ENCODE measurements around the gene MED12L. TPM values are rescaled to one million over a fixed set of nuclear protein-coding genes. Genes with fewer than 3 reads are reported as not detected.
"Not testable (repeated sequence)": the region's sequence is repeated elsewhere in the genome, so short reads cannot be mapped to it uniquely, and the experiment has no call there.

The MED12L gene
- total RNA-seq, 8 experiments from 2014 or later = 5.9 to 15.7 (median 10.0) TPM

DNA sequence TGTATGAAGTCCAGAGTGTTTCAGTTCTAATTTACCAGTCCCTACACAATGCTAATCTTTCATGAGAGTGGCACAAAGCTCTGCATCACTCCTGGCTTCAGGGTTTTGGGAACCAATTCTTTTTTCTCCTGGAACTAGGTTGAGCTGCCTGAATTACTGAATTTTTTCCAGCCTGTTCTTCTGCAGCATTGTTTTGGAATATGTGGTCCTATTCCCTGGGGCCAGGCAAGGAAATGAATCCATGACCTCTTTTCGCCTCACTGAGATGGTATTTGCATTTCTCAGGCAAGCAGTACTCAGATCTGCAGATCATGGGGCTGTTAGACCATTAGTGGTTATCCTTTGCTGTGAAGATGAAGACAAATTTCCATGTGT, 143.2 kb downstream of the MED12L start:
- H3K4me1 ChIP-seq (replicated peaks in 1 of 2) = peaks cover 5 to 6% of the 10 kb centered on the region in 2 donors
- peak in 7 of 8 experiments; percentile 5 to 49 (median 29) for ATAC-seq (replicated peaks in 6 of 8)
- WGBS, 10 experiments = 0 to 100% (median 60%) methylated on average over 1 of the region's 1 CpG; no CpG with 5 or more reads in 3 of the 10 experiments
- H3K4me3 ChIP-seq = no peak overlapping the region
- in situ Hi-C loops (cut with MboI; ENCODE audit: low pct_unique_long_range_greater_than_20kb in 2 of 9, low sequenced_read_pairs in 9 of 9, unreplicated experiment in 9 of 9) = no loop called here
- no peak overlapping the region for H3K27ac ChIP-seq

DNA sequence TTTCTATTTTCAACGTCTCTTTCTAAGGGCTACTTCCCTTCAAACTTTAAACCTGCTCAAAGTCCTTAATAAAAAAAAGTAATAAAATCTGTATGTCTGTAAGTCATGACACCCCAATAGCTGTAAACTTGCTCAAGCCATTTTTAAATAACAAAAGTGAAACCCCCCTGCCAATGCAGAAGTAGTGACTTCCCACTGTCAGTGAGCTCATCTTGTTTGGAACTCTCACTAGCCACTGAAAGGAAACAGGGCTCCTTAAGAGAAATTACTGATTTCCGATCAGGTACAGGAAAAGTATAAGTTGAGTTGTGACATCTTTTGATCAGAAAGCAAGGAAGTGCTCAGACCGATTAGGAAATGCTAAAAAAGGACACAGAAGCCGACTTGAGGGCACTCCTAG, 145.2 kb downstream of the MED12L start:
- ATAC-seq (replicated peaks in 6 of 8) = no peak
- in situ Hi-C loops (cut with MboI; ENCODE audit: low pct_unique_long_range_greater_than_20kb in 2 of 9, low sequenced_read_pairs in 9 of 9, unreplicated experiment in 9 of 9) = no loop called here
- 20 to 89% (median 55%) methylated on average over 1 to 4 of the region's 4 CpGs for WGBS, 10 experiments
- Histone ChIP-seq H3K4me3 (no peak overlapping the region), H3K27ac (no peak overlapping the region), H3K4me1 (replicated peaks in 1 of 2) (peaks cover 5 to 6% of the 10 kb centered on the region in 2 donors)

DNA sequence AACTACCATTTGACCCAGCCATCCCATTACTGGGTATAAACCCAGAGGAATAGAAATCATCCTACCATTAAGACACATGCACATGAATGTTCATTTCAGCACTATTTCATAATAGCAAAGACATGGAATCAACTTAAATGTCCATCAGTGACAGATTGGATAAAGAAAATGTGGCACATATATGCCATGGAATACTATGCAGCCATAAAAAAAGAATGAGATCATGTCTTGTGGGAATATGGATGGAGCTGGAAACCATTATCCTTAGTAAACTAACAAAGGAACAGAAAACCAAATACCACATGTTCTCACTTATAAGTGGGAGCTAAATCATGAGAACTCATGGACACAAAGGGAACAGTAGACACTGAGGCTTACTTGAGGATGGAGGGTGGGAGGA, 146.9 kb downstream of the MED12L start:
- H3K4me1 ChIP-seq (replicated peaks in 1 of 2); H3K27ac ChIP-seq; H3K4me3 ChIP-seq; in situ Hi-C loops (cut with MboI; ENCODE audit: low pct_unique_long_range_greater_than_20kb in 2 of 9, low sequenced_read_pairs in 9 of 9, unreplicated experiment in 9 of 9); ATAC-seq (replicated peaks in 6 of 8): not testable (repeated sequence)

DNA sequence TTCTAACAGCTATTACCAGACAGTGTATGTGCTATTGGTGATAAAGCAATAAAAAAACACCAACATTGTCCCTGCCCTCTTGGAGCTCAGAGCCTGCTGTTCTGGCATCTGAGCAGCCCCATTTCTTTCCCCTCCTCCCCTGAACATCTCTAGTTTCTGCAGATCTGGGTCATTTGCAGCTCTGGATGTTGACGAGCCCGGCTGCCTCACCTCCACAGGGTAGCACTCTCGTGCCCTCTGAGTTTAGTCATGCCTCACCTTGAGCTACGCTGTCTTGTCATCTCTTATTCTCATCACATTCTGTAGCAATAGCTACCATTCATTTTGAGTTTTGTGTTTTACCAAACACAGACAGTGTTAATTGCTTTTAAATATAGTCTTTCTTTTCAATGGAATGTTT, 147.5 kb downstream of the MED12L start:
- 61 to 89% (median 74%) methylated on average over 1 to 4 of the region's 4 CpGs; no CpG with 5 or more reads in 4 of the 10 experiments for WGBS, 10 experiments
- ATAC-seq (replicated peaks in 6 of 8) = no peak
- Histone ChIP-seq H3K4me1 (replicated peaks in 1 of 2) (peaks cover 5 to 6% of the 10 kb centered on the region in 2 donors), H3K27ac (no peak overlapping the region), H3K4me3 (no peak overlapping the region)
- in situ Hi-C loops (cut with MboI; ENCODE audit: low pct_unique_long_range_greater_than_20kb in 2 of 9, low sequenced_read_pairs in 9 of 9, unreplicated experiment in 9 of 9) = no loop called here

DNA sequence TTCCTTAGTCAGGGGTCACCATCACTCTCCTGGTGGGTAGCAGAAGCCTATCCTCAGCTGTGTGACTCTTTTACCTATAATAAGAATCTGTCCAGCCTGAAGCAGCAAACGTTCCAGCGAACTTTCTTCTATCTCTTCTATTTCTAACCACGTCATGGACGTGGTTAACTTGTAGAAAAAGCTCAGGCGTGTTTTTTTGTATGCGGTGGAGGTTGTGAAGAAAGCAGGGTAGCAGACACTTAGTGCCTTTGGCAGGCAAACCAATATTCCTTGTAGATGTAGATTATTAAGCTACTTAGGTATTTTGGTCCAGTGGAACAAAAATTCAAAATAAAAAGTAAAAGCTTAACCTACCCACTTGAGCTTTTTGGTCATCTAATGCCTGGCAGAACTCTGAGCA, 149.4 kb downstream of the MED12L start:
- ATAC-seq (replicated peaks in 6 of 8) = no peak
- Histone ChIP-seq H3K4me1 (replicated peaks in 1 of 2) (no peaks in the 10 kb centered on the region), H3K27ac (no peak overlapping the region), H3K4me3 (no peak overlapping the region)
- 18 to 100% (median 95%) methylated on average over 2 to 6 of the region's 6 CpGs; no CpG with 5 or more reads in 2 of the 10 experiments for whole genome bisulfite sequencing, 10 experiments
- in situ Hi-C loops (cut with MboI; ENCODE audit: low pct_unique_long_range_greater_than_20kb in 2 of 9, low sequenced_read_pairs in 9 of 9, unreplicated experiment in 9 of 9) = no loop called here

DNA sequence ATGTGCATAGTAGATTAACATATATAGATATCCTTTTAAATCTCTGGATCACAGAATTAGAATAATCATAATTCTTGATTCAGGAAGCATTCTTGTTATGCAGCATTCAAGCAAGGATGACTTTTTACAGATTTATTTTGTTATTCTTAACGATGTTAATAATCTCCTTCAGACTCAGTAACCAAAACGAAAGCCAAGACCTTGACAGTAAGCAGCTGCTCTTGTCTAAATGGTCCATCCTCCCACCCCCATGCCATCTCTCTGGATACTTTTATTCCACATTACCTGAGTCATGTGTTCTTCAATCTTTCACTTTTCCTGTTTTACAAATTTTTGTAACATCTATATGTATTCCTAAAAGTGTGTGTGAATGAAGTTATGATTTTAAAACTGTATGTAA, 150.9 kb downstream of the MED12L start:
- in situ Hi-C loops (cut with MboI; ENCODE audit: low pct_unique_long_range_greater_than_20kb in 2 of 9, low sequenced_read_pairs in 9 of 9, unreplicated experiment in 9 of 9) = no loop called here
- H3K4me1 ChIP-seq (replicated peaks in 1 of 2) = no peaks in the 10 kb centered on the region
- H3K27ac ChIP-seq = no peak overlapping the region
- WGBS, 10 experiments = 0 to 100% (median 89%) methylated on average over 1 to 2 of the region's 2 CpGs; no CpG with 5 or more reads in 1 of the 10 experiments
- no peak overlapping the region for H3K4me3 ChIP-seq
- peak in 1 of 8 experiments; percentile 68 for ATAC-seq (replicated peaks in 6 of 8)

DNA sequence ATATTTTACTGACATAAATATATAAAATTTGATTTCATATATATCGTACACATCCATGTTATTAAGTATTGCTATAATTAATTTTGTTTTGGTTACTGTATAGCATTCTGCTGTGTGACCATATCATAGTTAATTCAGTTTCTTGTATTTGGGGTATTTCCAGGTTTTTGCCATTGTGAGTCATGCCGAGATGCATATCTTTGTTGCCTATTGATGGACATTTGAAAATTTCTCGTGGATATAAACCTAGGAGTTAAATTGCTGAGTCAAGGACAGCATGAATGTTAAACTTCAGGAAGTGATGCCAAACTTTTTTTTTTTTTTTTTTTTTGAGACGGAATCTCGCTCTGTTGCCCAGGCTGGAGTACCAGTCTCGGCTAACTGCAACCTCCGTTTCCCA, 151.3 kb downstream of the MED12L start:
- in situ Hi-C loops (cut with MboI; ENCODE audit: low pct_unique_long_range_greater_than_20kb in 2 of 9, low sequenced_read_pairs in 9 of 9, unreplicated experiment in 9 of 9) = no loop called here
- WGBS, 10 experiments = 47 to 100% (median 88%) methylated on average over 1 to 7 of the region's 7 CpGs; no CpG with 5 or more reads in 1 of the 10 experiments
- peak in 2 of 8 experiments; percentile 22 to 33 for ATAC-seq (replicated peaks in 6 of 8)
- no peak overlapping the region for H3K27ac ChIP-seq
- no peaks in the 10 kb centered on the region for H3K4me1 ChIP-seq (replicated peaks in 1 of 2)
- H3K4me3 ChIP-seq = no peak overlapping the region

DNA sequence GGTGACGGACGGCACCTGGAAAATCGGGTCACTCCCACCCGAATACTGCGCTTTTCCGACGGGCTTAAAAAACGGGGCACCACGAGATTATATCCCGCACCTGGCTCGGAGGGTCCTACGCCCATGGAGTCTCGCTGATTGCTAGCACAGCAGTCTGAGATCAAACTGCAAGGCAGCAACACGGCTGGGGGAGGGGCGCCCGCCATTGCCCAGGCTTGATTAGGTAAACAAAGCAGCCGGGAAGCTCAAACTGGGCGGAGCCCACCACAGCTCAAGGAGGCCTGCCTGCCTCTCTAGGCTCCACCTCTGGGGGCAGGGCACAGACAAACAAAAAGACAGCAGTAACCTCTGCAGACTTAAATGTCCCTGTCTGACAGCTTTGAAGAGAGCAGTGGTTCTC, 156.5 kb downstream of the MED12L start:
- no CpG with 5 or more reads among the region's 18 CpGs for WGBS, 10 experiments
- H3K27ac ChIP-seq; H3K4me3 ChIP-seq; in situ Hi-C loops (cut with MboI; ENCODE audit: low pct_unique_long_range_greater_than_20kb in 2 of 9, low sequenced_read_pairs in 9 of 9, unreplicated experiment in 9 of 9); H3K4me1 ChIP-seq (replicated peaks in 1 of 2); ATAC-seq (replicated peaks in 6 of 8): not testable (repeated sequence)

DNA sequence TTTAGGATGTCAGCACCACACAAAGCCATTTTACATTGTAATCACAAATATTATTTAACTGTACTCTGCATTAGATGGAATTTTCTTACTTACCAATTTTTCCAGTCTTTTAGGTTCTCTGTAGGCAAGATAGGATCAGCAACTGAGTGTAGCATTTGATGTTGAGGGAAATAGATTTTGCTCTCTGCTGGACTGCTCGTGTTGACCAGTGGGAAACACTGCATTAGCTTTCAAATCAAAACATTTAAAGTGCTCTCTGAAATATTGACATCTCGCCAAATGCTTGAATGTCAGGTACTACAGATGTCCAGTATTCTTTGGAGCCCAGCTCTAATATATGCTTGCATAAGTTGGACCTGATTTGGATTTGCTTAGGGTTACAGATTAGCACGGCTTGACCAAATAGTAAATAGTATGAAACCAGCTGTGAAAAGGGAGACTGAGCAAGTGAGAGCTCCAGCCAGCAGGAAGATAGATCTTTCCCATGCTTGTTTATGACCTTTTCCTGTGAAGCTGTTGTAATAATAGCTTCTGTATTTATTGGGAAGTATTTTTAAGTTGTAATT, 163.4 kb downstream of the MED12L start:
- no peak for ATAC-seq (replicated peaks in 6 of 8)
- in situ Hi-C loops (cut with MboI; ENCODE audit: low pct_unique_long_range_greater_than_20kb in 2 of 9, low sequenced_read_pairs in 9 of 9, unreplicated experiment in 9 of 9) = no loop called here

DNA sequence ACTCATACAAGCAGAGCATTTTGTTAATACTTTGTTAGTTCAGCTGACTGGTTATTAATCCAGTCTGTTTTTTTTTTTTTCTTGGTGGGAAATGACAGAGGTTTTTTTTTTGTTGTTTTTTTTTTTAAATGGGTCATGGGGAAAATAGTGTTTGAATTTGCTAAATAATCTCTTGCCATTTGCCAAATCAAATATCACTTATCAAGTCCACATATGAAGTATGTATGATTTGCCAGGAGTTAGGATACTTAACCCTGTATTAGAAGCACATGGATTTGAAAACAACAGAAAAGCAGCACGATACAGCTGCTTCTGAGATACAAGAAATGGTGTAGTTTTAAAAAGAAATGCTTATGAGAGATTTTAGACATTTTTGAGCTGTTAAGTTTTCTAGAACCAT, 171.3 kb downstream of the MED12L start:
- WGBS, 10 experiments = 29 to 90% (median 57%) methylated on average over 1 of the region's 1 CpG; no CpG with 5 or more reads in 3 of the 10 experiments
- ATAC-seq (replicated peaks in 6 of 8) = no peak
- no peak overlapping the region for H3K27ac ChIP-seq
- in situ Hi-C loops (cut with MboI; ENCODE audit: low pct_unique_long_range_greater_than_20kb in 2 of 9, low sequenced_read_pairs in 9 of 9, unreplicated experiment in 9 of 9) = no loop called here
- H3K4me1 ChIP-seq (replicated peaks in 1 of 2) = no peaks in the 10 kb centered on the region
- H3K4me3 ChIP-seq = no peak overlapping the region

More for the DNA sequence above, 163.4 kb downstream of the MED12L start:
- H3K4me1 ChIP-seq (replicated peaks in 1 of 2) = no peaks in the 10 kb centered on the region
- WGBS, 10 experiments = 27 to 93% (median 87%) methylated on average over 1 to 3 of the region's 3 CpGs; no CpG with 5 or more reads in 1 of the 10 experiments
- H3K4me3 ChIP-seq = no peak overlapping the region
- no peak overlapping the region for H3K27ac ChIP-seq

DNA sequence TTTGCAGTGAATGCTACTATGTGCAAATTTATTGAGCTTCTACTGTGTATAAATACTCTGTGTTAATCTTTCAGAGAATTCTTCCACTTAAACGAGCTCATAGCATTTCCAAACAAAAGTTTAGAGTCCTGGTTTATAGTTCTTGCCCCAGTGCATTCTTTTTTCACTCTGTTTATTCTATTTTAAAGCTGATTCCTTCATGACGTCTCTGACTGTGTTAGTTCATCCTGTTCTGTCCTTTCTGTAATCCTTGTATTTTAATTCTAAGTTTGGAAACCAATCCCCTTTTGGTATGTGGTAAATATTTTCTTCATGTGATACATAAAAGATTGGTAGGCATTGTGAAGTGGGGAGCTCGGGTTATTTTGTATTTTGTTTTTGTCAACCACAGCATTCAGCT, 174.2 kb downstream of the MED12L start:
- Histone ChIP-seq H3K4me3 (no peak overlapping the region), H3K27ac (no peak overlapping the region), H3K4me1 (replicated peaks in 1 of 2) (no peaks in the 10 kb centered on the region)
- in situ Hi-C loops (cut with MboI; ENCODE audit: low pct_unique_long_range_greater_than_20kb in 2 of 9, low sequenced_read_pairs in 9 of 9, unreplicated experiment in 9 of 9) = no loop called here
- no peak for ATAC-seq (replicated peaks in 6 of 8)
- 33 to 100% (median 70%) methylated on average over 2 to 3 of the region's 3 CpGs for WGBS, 10 experiments

DNA sequence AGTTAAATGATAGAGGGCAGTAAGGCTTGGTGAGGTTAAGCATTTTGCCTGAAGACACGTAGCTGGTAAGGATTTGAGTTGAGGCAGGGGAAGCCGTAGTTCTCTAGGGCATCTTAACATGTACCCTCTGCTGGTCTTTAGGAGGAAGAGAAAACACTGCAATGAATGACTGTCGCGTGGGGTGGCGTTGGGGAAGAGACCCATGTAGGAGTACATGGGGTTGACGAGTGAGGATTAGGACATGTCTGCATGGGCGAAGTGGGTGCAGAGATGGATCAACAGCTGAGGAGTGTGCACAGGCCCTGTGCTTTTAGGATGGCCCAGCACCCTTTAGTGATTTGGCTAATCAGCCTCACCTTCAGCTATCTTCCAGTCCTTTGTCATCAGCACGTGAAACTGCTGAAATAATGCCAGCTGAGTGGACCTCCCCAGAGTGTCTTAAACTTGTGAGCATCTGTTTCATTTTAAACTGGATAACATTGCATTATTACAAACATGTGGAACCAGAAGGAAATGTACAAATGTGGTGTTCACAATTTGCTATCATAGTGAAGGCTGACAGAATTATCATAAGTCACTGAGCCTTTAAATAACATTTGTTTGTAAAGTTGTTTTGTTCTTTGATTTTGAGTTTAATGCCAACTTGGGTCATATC, 177.5 kb downstream of the MED12L start:
- no peak for ATAC-seq (replicated peaks in 6 of 8)
- in situ Hi-C loops (cut with MboI; ENCODE audit: low pct_unique_long_range_greater_than_20kb in 2 of 9, low sequenced_read_pairs in 9 of 9, unreplicated experiment in 9 of 9) = no loop called here
- 50 to 100% (median 92%) methylated on average over 1 to 8 of the region's 8 CpGs; no CpG with 5 or more reads in 2 of the 10 experiments for WGBS, 10 experiments
- H3K4me1 ChIP-seq (replicated peaks in 1 of 2) = peaks cover 0 to 11% of the 10 kb centered on the region in 2 donors
- H3K4me3 ChIP-seq = no peak overlapping the region
- no peak overlapping the region for H3K27ac ChIP-seq

DNA sequence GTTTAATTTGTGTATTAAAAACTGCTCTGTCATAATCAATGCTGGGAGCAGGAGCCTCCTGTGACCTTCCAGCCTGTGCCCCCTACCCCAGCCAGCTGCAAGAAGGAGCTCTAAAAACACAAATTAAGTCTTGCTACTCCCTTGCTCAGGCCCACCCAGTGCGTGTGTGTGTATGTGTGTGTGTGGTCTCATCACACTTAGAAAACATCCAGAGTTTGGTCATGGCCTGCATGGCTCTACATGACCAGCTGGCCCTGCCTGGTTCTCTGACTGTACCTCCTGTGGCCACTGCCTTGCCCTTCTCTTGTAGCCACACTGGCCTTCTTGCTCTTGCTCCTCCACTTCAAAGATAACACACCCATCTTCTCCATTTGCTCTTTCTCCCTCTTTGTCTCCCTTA, 179.1 kb downstream of the MED12L start:
- Histone ChIP-seq H3K27ac (no peak overlapping the region), H3K4me1 (replicated peaks in 1 of 2) (peaks cover 0 to 11% of the 10 kb centered on the region in 2 donors), H3K4me3 (no peak overlapping the region)
- in situ Hi-C loops (cut with MboI; ENCODE audit: low pct_unique_long_range_greater_than_20kb in 2 of 9, low sequenced_read_pairs in 9 of 9, unreplicated experiment in 9 of 9) = no loop called here
- ATAC-seq (replicated peaks in 6 of 8) = no peak
- 60 to 100% (median 92%) methylated on average over 1 of the region's 1 CpG; no CpG with 5 or more reads in 6 of the 10 experiments for WGBS, 10 experiments

DNA sequence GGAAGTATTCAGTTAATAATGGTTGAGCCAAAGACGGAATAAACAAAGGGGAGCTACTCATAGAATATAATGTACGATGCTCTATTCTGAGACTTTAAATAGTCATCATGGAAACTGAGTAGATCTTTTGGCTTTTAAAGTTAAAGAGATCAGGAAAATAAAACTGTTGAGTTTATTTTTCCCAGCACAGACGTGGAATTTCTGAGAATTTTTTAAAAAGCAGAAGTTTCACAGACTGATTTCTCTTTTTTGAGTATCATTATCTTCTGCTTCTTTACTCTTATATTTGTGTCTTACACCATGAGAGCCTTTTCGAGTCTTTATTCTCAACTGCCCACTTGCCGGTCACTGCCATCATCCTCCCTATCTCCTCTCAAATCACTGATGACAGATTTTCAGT, 179.7 kb downstream of the MED12L start:
- H3K4me3 ChIP-seq = no peak overlapping the region
- WGBS, 10 experiments = 63 to 100% (median 93%) methylated on average over 1 to 5 of the region's 5 CpGs; no CpG with 5 or more reads in 1 of the 10 experiments
- no peak overlapping the region for H3K27ac ChIP-seq
- no peak for ATAC-seq (replicated peaks in 6 of 8)
- in situ Hi-C loops (cut with MboI; ENCODE audit: low pct_unique_long_range_greater_than_20kb in 2 of 9, low sequenced_read_pairs in 9 of 9, unreplicated experiment in 9 of 9) = no loop called here
- H3K4me1 ChIP-seq (replicated peaks in 1 of 2) = peaks cover 0 to 11% of the 10 kb centered on the region in 2 donors

All from motor neuron (in vitro differentiated cells).